A549 (cell line): Measurements from ENCODE around the gene FAM227B.

Source experiments
- CEBPB ChIP-seq, 2 experiments: fragments of >200 bp in 1 of 2; sonication (Bioruptor Twin) in 1 of 2; formaldehyde crosslinking in 1 of 2; IDR thresholded peaks; 2 replicates each; pipeline ENCODE4 v1.6.1; 2012 to 2016
- CTCF ChIP-seq: fragments of >200 bp; sonication (Bioruptor Twin); formaldehyde crosslinking; IDR thresholded peaks from 3 replicates; pipeline ENCODE4 v1.5.1; 2016
- JUN ChIP-seq, 2 experiments: fragments of >200 bp; sonication (Bioruptor Twin); formaldehyde crosslinking; IDR thresholded peaks; 2 replicates in 1 of 2; 3 replicates in 1 of 2; pipeline ENCODE4 v1.6.1; 2016 to 2017
- JUNB ChIP-seq: fragments of >200 bp; sonication (Bioruptor Twin); formaldehyde crosslinking; IDR thresholded peaks from 2 replicates; pipeline ENCODE4 v1.6.1; 2016
- KDM1A ChIP-seq: fragments of 200-600 bp; sonication (generic); IDR thresholded peaks from 2 replicates; pipeline ENCODE4 v1.6.1; 2016; ENCODE audit warnings: low read depth, mild to moderate bottlenecking
- POLR2A ChIP-seq: IDR thresholded peaks from 2 replicates; pipeline ENCODE4 v1.6.1; 2012; ENCODE audit warnings: mild to moderate bottlenecking, low read length
- RFX5 ChIP-seq: fragments of 450-650 bp; IDR thresholded peaks from 2 replicates; pipeline ENCODE4 v1.7.1; 2014; ENCODE audit warnings: antibody characterized with exemption, mild to moderate bottlenecking, moderate library complexity
- ZC3H11A ChIP-seq: fragments of 450-650 bp; IDR thresholded peaks from 2 replicates; pipeline ENCODE4 v1.6.1; 2014; ENCODE audit warnings: antibody characterized with exemption, mild to moderate bottlenecking
- TF ChIP-seq, protein P1 (sequence below): IDR thresholded peaks from 2 replicates; pipeline ENCODE4 v1.6.1; 2012
- TF ChIP-seq, protein P2 (sequence below): fragments of 150-350 bp; IDR thresholded peaks from 2 replicates; pipeline ENCODE4 v1.6.1; 2014; ENCODE audit warnings: low read depth, mild to moderate bottlenecking, low read length
- TF ChIP-seq, protein P3 (sequence below): IDR thresholded peaks from 2 replicates; pipeline ENCODE4 v1.6.1; 2012

GRCh38 chr15:49370782-49371181 lies 249.8 kb downstream of the FAM227B start:
- TF ChIP-seq KDM1A (no peak), CTCF (peak; percentile 35), POLR2A (no peak), RFX5 (no peak), JUN (IDR thresholded peaks at IDR 0.05) (no peak), CEBPB (IDR thresholded peaks at IDR 0.05) (no peak), ZC3H11A (no peak), JUNB (no peak)
- TF ChIP-seq, protein P1, sequence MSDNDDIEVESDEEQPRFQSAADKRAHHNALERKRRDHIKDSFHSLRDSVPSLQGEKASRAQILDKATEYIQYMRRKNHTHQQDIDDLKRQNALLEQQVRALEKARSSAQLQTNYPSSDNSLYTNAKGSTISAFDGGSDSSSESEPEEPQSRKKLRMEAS, result no peak
- TF ChIP-seq, protein P2, sequence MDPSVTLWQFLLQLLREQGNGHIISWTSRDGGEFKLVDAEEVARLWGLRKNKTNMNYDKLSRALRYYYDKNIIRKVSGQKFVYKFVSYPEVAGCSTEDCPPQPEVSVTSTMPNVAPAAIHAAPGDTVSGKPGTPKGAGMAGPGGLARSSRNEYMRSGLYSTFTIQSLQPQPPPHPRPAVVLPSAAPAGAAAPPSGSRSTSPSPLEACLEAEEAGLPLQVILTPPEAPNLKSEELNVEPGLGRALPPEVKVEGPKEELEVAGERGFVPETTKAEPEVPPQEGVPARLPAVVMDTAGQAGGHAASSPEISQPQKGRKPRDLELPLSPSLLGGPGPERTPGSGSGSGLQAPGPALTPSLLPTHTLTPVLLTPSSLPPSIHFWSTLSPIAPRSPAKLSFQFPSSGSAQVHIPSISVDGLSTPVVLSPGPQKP, result no peak
- TF ChIP-seq, protein P3, sequence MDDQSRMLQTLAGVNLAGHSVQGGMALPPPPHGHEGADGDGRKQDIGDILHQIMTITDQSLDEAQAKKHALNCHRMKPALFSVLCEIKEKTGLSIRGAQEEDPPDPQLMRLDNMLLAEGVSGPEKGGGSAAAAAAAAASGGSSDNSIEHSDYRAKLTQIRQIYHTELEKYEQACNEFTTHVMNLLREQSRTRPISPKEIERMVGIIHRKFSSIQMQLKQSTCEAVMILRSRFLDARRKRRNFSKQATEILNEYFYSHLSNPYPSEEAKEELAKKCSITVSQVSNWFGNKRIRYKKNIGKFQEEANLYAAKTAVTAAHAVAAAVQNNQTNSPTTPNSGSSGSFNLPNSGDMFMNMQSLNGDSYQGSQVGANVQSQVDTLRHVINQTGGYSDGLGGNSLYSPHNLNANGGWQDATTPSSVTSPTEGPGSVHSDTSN, result no peak
